Endodermal cell (in vitro differentiated cells): ENCODE measurements around the gene ACTR10. TPM values are rescaled to one million over a fixed set of nuclear protein-coding genes. Genes with fewer than 3 reads are reported as not detected.

Source experiments
- DNase-seq: peaks from one replicate; pipeline ENCODE4 v3.0.0-alpha.2; 2017
- H3K27ac ChIP-seq: 2 replicates; pipeline ENCODE4 v1.5.1; 2013; ENCODE audit warnings: mild to moderate bottlenecking, low read depth, low read length, moderate library complexity
- H3K27me3 ChIP-seq: 2 replicates; pipeline ENCODE4 v1.6.1; 2013; ENCODE audit warnings: mild to moderate bottlenecking, low read length, moderate library complexity; ENCODE audit not compliant: insufficient read depth, control insufficient read depth, poor library complexity, severe bottlenecking
- H3K36me3 ChIP-seq: 2 replicates; pipeline ENCODE4 v1.7.0; 2013; ENCODE audit warnings: mild to moderate bottlenecking, low read length, moderate library complexity; ENCODE audit not compliant: control insufficient read depth, insufficient read depth
- H3K4me1 ChIP-seq: one replicate; pipeline ENCODE4 v1.7.0; 2013; ENCODE audit warnings: low read length; ENCODE audit not compliant: control insufficient read depth, insufficient read depth
- H3K4me3 ChIP-seq: 2 replicates; pipeline ENCODE4 v1.5.1; 2013; ENCODE audit warnings: mild to moderate bottlenecking, low read length, moderate library complexity
- H3K9ac ChIP-seq: 2 replicates; pipeline ENCODE4 v1.6.1; 2013; ENCODE audit warnings: mild to moderate bottlenecking, low read length, moderate library complexity; ENCODE audit not compliant: poor library complexity, severe bottlenecking; ENCODE audit errors: extremely low read depth
- H3K9me3 ChIP-seq: 2 replicates; pipeline ENCODE4 v1.6.1; 2013; ENCODE audit warnings: mild to moderate bottlenecking, low read length, moderate library complexity; ENCODE audit not compliant: control insufficient read depth
- H3K27ac Mint-ChIP-seq: 2 replicates; pipeline ENCODE4 v1.8.0; 2020; ENCODE audit warnings: mixed read lengths
- H3K27me3 Mint-ChIP-seq: 2 replicates; pipeline ENCODE4 v1.8.0; 2021; ENCODE audit warnings: mild to moderate bottlenecking, mixed read lengths; ENCODE audit not compliant: insufficient read depth
- H3K36me3 Mint-ChIP-seq: 2 replicates; pipeline ENCODE4 v1.8.0; 2020; ENCODE audit warnings: low read depth, mixed read lengths
- H3K4me1 Mint-ChIP-seq: 2 replicates; pipeline ENCODE4 v1.8.0; 2020; ENCODE audit warnings: mixed read lengths
- H3K4me3 Mint-ChIP-seq: 2 replicates; pipeline ENCODE4 v1.8.0; 2020; ENCODE audit warnings: mild to moderate bottlenecking, moderate library complexity, mixed read lengths
- H3K9me3 Mint-ChIP-seq: 2 replicates; pipeline ENCODE4 v1.8.0; 2020; ENCODE audit warnings: mild to moderate bottlenecking, mixed read lengths
- WGBS, 2 experiments: methylation state at CpG; one replicate each; pipeline versions ENCODE4 v1.1.5 to v1.1.7; 2013; ENCODE audit warnings: missing lambda C conversion rate in 2 of 2, mixed read lengths in 1 of 2; ENCODE audit not compliant: insufficient coverage in 1 of 2, insufficient read length in 1 of 2; 5-methylcytosine and 5-hydroxymethylcytosine counted together
- total RNA-seq, 2 donors: library from RNA; stranded (reverse); fragmentation: NEBNext Ultra II Directional in 1 of 2; extraction: Animal tissue kit (Norgen Biotek cat#: 25700) in 1 of 2; gene quantifications; 2 replicates in 1 of 2; 3 replicates in 1 of 2; pipeline ENCODE4 v1.2.1, GENCODE V29; 2021
- TF ChIP-seq, protein P1 (sequence below): fragments of 200-600 bp; sonication (generic); conservative IDR thresholded peaks from 2 replicates; pipeline ENCODE4 v1.5.0; 2021; ENCODE audit warnings: antibody characterized with exemption, mild to moderate bottlenecking

The ACTR10 gene
- total RNA-seq, 2 donors from 2014 or later, result 53.2 to 53.8 TPM

- Histone ChIP-seq H3K4me3 (no peak overlapping the region), H3K27ac (no peak overlapping the region), H3K4me1 (no peaks in the 10 kb centered on the region), H3K36me3 (peaks cover 82% of the 10 kb centered on the region), H3K9ac (no peak overlapping the region), H3K9me3 (no peaks in the 10 kb centered on the region), H3K27me3 (no peaks in the 10 kb centered on the region)
- Mint-ChIP-seq H3K4me1 (no peaks in the 10 kb centered on the region), H3K27ac (no peak overlapping the region), H3K4me3 (no peak overlapping the region), H3K9me3 (peaks cover 3% of the 10 kb centered on the region), H3K27me3 (no peaks in the 10 kb centered on the region), H3K36me3 (peaks cover 51% of the 10 kb centered on the region)
- TF ChIP-seq, protein P1, sequence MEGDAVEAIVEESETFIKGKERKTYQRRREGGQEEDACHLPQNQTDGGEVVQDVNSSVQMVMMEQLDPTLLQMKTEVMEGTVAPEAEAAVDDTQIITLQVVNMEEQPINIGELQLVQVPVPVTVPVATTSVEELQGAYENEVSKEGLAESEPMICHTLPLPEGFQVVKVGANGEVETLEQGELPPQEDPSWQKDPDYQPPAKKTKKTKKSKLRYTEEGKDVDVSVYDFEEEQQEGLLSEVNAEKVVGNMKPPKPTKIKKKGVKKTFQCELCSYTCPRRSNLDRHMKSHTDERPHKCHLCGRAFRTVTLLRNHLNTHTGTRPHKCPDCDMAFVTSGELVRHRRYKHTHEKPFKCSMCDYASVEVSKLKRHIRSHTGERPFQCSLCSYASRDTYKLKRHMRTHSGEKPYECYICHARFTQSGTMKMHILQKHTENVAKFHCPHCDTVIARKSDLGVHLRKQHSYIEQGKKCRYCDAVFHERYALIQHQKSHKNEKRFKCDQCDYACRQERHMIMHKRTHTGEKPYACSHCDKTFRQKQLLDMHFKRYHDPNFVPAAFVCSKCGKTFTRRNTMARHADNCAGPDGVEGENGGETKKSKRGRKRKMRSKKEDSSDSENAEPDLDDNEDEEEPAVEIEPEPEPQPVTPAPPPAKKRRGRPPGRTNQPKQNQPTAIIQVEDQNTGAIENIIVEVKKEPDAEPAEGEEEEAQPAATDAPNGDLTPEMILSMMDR, result no peak
- DNase-seq, result no peak
Measured at GRCh38 chr14:58213176-58213575, 13.2 kb downstream of the ACTR10 start.

GRCh38 chr14:58215191-58215914 is 15.4 kb downstream of the ACTR10 start:
- Histone ChIP-seq H3K36me3 (peaks cover 68% of the 10 kb centered on the region), H3K4me1 (no peaks in the 10 kb centered on the region), H3K27me3 (no peaks in the 10 kb centered on the region), H3K9me3 (no peaks in the 10 kb centered on the region), H3K27ac (no peak overlapping the region), H3K4me3 (no peak overlapping the region), H3K9ac (no peak overlapping the region)
- TF ChIP-seq, protein P1, result no peak
- WGBS, 2 experiments, result 95 to 100% methylated on average over 1 to 2 of the region's 2 CpGs
- Mint-ChIP-seq H3K27me3 (no peaks in the 10 kb centered on the region), H3K27ac (no peak overlapping the region), H3K9me3 (peaks cover 3% of the 10 kb centered on the region), H3K4me1 (no peaks in the 10 kb centered on the region), H3K4me3 (no peak overlapping the region), H3K36me3 (peaks cover 41% of the 10 kb centered on the region)
- no peak for DNase-seq

DNA sequence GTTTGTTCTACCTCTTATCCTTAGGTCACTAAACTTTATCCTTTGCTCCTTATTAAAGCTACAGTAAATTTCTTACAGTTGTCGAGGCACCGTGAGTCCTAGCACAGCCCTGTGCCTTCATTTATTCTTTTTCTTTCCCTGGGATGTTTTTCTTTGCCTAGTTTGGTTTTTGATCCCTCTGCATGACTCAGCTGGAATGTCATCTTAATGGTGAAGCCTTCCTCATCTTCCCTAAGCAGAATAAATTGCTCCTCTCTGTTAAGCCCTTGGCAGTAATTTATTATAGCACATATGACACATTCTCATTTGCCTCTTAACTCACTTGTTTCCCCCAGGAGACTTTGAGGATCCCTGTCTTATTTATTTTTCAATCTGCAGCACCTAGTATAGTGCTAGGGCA is 16.6 kb downstream of the ACTR10 start:
- H3K27me3 ChIP-seq, result no peaks in the 10 kb centered on the region
- 88 to 98% methylated on average over 2 of the region's 2 CpGs for WGBS, 2 experiments
- Mint-ChIP-seq H3K9me3 (peaks cover 3% of the 10 kb centered on the region), H3K27ac (no peak overlapping the region), H3K36me3 (peaks cover 42% of the 10 kb centered on the region), H3K27me3 (no peaks in the 10 kb centered on the region), H3K4me3 (no peak overlapping the region), H3K4me1 (no peaks in the 10 kb centered on the region)
- H3K27ac ChIP-seq, result no peak overlapping the region
- peaks cover 67% of the 10 kb centered on the region for H3K36me3 ChIP-seq
- TF ChIP-seq, protein P1, result no peak
- no peaks in the 10 kb centered on the region for H3K4me1 ChIP-seq
- H3K9ac ChIP-seq, result no peak overlapping the region
- H3K4me3 ChIP-seq, result no peak overlapping the region
- DNase-seq, result no peak
- H3K9me3 ChIP-seq, result no peaks in the 10 kb centered on the region
